K562 (cell line): ENCODE results near the gene INCENP. TPM values are rescaled to one million over a fixed set of nuclear protein-coding genes. Genes with fewer than 3 reads are reported as not detected.
A peak's percentile ranks its signal among the peaks of the same experiment; 100 is the strongest.

Experiments
- CCAR2 ChIP-seq: fragments of 200-400 bp; formaldehyde crosslinking; IDR thresholded peaks from 2 replicates; pipeline ENCODE4 v1.6.1; 2017; ENCODE audit warnings: mild to moderate bottlenecking, low read depth, low read length
- CUX1 ChIP-seq: fragments of 200-800 bp; sonication (Bioruptor generic); IDR thresholded peaks from 2 replicates; pipeline ENCODE4 v1.6.1; 2016; ENCODE audit warnings: missing genetic modification characterization, missing compliant biosample characterization
- ESRRB ChIP-seq: fragments of 250-450 bp; sonication (Bioruptor Pico); IDR thresholded peaks from 2 replicates; pipeline ENCODE4 v1.5.0; 2020; ENCODE audit warnings: mild to moderate bottlenecking, moderate library complexity, borderline replicate concordance
- HDAC1 ChIP-seq, 2 experiments: fragments of 450-650 bp; IDR thresholded peaks; 2 replicates each; pipeline ENCODE4 v1.6.1; 2016 to 2017; ENCODE audit warnings: inconsistent platforms in 1 of 2, mild to moderate bottlenecking in 1 of 2, moderate library complexity in 1 of 2
- HIVEP1 ChIP-seq: fragments of 250-450 bp; sonication (Bioruptor Pico); IDR thresholded peaks from 2 replicates; pipeline ENCODE4 v1.4.0; 2020; ENCODE audit warnings: mild to moderate bottlenecking
- KLF10 ChIP-seq: fragments of 250-450 bp; sonication (Bioruptor Pico); IDR thresholded peaks from 2 replicates; pipeline ENCODE4 v1.6.1; 2021; ENCODE audit warnings: matching md5 sums
- NELFE ChIP-seq: IDR thresholded peaks from 2 replicates; pipeline ENCODE4 v1.6.1; 2011; ENCODE audit warnings: mild to moderate bottlenecking; ENCODE audit not compliant: insufficient read depth, insufficient read length
- NR0B1 ChIP-seq: fragments of 450-650 bp; IDR thresholded peaks from one replicate; pipeline ENCODE4 v1.6.1; 2018; ENCODE audit warnings: mild to moderate bottlenecking, moderate library complexity; ENCODE audit not compliant: partially characterized antibody
- PHF8 ChIP-seq: fragments of 200-600 bp; sonication (generic); IDR thresholded peaks from 2 replicates; pipeline ENCODE4 v1.6.1; 2012; ENCODE audit warnings: mixed run types, mild to moderate bottlenecking, inconsistent platforms, low read length, moderate library complexity, borderline replicate concordance
- PRPF4 ChIP-seq: fragments of 200-400 bp; formaldehyde crosslinking; IDR thresholded peaks from one replicate; pipeline ENCODE4 v1.6.1; 2017; ENCODE audit warnings: low read length, low read depth, mild to moderate bottlenecking; ENCODE audit not compliant: insufficient read depth, poor library complexity, severe bottlenecking
- RBM15 ChIP-seq: fragments of 200-400 bp; formaldehyde crosslinking; IDR thresholded peaks from 2 replicates; pipeline ENCODE4 v1.6.1; 2018; ENCODE audit warnings: mild to moderate bottlenecking, low read length, moderate library complexity; ENCODE audit not compliant: insufficient read depth
- SMARCE1 ChIP-seq: fragments of 450-650 bp; IDR thresholded peaks from 2 replicates; pipeline ENCODE4 v1.7.1; 2016; ENCODE audit warnings: mild to moderate bottlenecking
- SRSF7 ChIP-seq: fragments of 200-400 bp; formaldehyde crosslinking; optimal IDR thresholded peaks from 2 replicates; pipeline ENCODE3; 2017; ENCODE audit warnings: mild to moderate bottlenecking, low read depth, low read length
- SRSF9 ChIP-seq: fragments of 200-400 bp; formaldehyde crosslinking; IDR thresholded peaks from 2 replicates; pipeline ENCODE4 v1.6.1; 2017; ENCODE audit warnings: low read depth, low read length, borderline replicate concordance
- XRCC3 ChIP-seq: fragments of 450-650 bp; IDR thresholded peaks from 2 replicates; pipeline ENCODE4 v1.6.1; 2017; ENCODE audit warnings: mild to moderate bottlenecking, moderate library complexity
- YY1 ChIP-seq, 3 experiments: IDR thresholded peaks; 2 replicates each; pipeline ENCODE4 v1.6.1; 2011; ENCODE audit warnings: low read length in 2 of 3, mild to moderate bottlenecking in 2 of 3, moderate library complexity in 2 of 3, borderline replicate concordance in 1 of 3, control low read depth in 1 of 3, low read depth in 1 of 3; ENCODE audit not compliant: insufficient read depth in 3 of 3, insufficient replicate concordance in 2 of 3, control insufficient read depth in 1 of 3, insufficient read length in 1 of 3; ENCODE audit errors: extremely low read depth in 1 of 3
- ZFP36 ChIP-seq: fragments of 150-350 bp; IDR thresholded peaks from 2 replicates; pipeline ENCODE4 v1.6.1; 2018; ENCODE audit warnings: low read length, low read depth; ENCODE audit not compliant: partially characterized antibody
- ZNF589 ChIP-seq: fragments of 200-800 bp; sonication (Bioruptor generic); IDR thresholded peaks from 2 replicates; pipeline ENCODE4 v1.6.1; 2016; ENCODE audit warnings: low read depth, missing genetic modification characterization, missing compliant biosample characterization
- ZNF707 ChIP-seq: fragments of 250-450 bp; sonication (Bioruptor Pico); conservative IDR thresholded peaks from 2 replicates; pipeline ENCODE4 v1.8.0; 2022; ENCODE audit warnings: inconsistent platforms, mild to moderate bottlenecking, moderate library complexity
- ZNF75A ChIP-seq: fragments of 450-650 bp; formaldehyde crosslinking; IDR thresholded peaks from 2 replicates; pipeline ENCODE4 v1.4.0; 2020; ENCODE audit warnings: mild to moderate bottlenecking
- polyA plus RNA-seq, 8 experiments: library from polyadenylated mRNA; depleted of rRNA in 4 of 8; stranded (reverse) in 5 of 8; unstranded in 3 of 8; fragments of >200 nt; fragmentation: Nextera tagmentation in 2 of 8; fragmentation: Illumina TruSeq in 1 of 8; extraction: Ambion mirVana in 2 of 8; extraction: Trizol in 1 of 8; gene quantifications; 2 replicates each; pipeline versions ENCODE4 v1.2.1 to v1.2.3, GENCODE V29; 2011 to 2014; ENCODE audit warnings: inconsistent platforms in 1 of 8, missing spikeins in 1 of 8
- total RNA-seq, 7 experiments: library from RNA; depleted of rRNA in 6 of 7; stranded (reverse); fragments of >200 nt in 6 of 7; fragmentation: Illumina TruSeq in 2 of 7; extraction: Trizol in 2 of 7; gene quantifications; 2 replicates each; pipeline versions ENCODE4 v1.2.1 to v1.2.3, GENCODE V29; 2011 to 2021; ENCODE audit warnings: low replicate concordance in 1 of 7
- TF ChIP-seq, protein P1 (sequence below): sonication (generic); formaldehyde crosslinking; IDR thresholded peaks from 2 replicates; pipeline ENCODE4 v1.8.1; 2022; ENCODE audit warnings: missing genetic modification reagents

Gene INCENP
- total and polyA plus RNA-seq, 9 of the 15 experiments (the other 6 are each of a cell fraction or from before 2014, with no cell fraction given), result 1.1 to 97.9 (median 28.2) TPM

DNA sequence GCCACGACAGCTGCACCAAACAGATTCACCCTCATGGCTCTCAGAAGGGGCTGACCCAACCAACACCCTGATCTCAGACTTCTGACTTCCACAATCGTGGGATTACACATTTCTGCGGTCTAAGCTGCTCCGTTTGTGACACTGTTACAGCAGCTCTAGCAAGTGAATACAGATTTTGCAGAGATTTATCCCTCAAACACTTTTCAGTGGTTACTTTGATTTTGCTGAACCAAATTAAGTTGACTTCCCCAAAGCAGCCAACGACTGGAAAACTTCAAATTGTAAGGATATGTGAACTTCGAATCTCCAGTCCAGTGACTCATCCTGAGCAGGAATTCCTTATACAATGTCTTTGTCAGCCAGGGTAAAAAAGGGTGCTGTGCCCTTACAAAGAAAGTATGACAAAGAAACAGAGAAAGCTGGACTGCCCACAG is 14.8 kb upstream of the INCENP start (continued):
- TF ChIP-seq RBM15 (no peak), CUX1 (no peak), ESRRB (no peak), SRSF9 (no peak), PRPF4 (no peak), NELFE (no peak), NR0B1 (no peak), ZNF707 (CRISPR knock-in tag) (no peak), HDAC1 (IDR thresholded peaks at IDR 0.05) (peak in 1 of 2 experiments; percentile 91; a peak in 2 of 4 replicates), SMARCE1 (no peak), KLF10 (CRISPR knock-in tag) (no peak), PHF8 (no peak), XRCC3 (no peak), YY1 (IDR thresholded peaks at IDR 0.05; ENCODE audit: borderline replicate concordance in 1 of 3, control insufficient read depth in 1 of 3, extremely low read depth in 1 of 3, insufficient read depth in 3 of 3, insufficient read length in 1 of 3, insufficient replicate concordance in 2 of 3, low read depth in 1 of 3, low read length in 2 of 3) (no peak), HIVEP1 (CRISPR knock-in tag) (no peak), ZNF589 (CRISPR knock-in tag) (0 out of 2 replicates have a peak, but pooled peaks have one; percentile 28), SRSF7 (no peak), ZNF75A (CRISPR knock-in tag) (no peak), ZFP36 (no peak), CCAR2 (no peak)
- TF ChIP-seq, protein P1, sequence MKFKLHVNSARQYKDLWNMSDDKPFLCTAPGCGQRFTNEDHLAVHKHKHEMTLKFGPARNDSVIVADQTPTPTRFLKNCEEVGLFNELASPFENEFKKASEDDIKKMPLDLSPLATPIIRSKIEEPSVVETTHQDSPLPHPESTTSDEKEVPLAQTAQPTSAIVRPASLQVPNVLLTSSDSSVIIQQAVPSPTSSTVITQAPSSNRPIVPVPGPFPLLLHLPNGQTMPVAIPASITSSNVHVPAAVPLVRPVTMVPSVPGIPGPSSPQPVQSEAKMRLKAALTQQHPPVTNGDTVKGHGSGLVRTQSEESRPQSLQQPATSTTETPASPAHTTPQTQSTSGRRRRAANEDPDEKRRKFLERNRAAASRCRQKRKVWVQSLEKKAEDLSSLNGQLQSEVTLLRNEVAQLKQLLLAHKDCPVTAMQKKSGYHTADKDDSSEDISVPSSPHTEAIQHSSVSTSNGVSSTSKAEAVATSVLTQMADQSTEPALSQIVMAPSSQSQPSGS (CRISPR knock-in tag), result no peak
